ENCODE measurements around the gene MORN1.

DNA sequence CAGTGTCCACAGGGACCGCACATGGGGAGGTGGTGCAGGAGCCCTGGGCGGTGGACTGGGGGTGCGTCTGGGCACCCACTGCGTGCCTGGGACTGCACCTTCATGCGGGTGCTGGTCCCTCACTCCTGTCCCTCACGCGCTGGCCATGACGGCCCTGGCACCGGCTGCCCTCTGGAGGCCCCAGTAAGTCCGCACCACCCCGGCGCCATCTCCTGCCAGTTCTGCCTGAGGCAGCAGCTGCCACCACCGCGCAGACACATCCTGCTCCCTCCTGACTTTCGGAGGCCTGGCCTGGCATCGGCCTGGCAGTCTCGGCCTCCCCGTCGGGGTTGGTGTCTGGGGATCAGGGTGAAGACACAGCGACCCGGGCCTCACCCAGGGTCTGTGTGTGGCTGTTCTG is 64.8 kb downstream of the MORN1 start:
- TF ChIP-seq POLR2AphosphoS5 (IDR thresholded peaks at IDR 0.05; ENCODE audit: low read depth) = no peak
- TF ChIP-seq, protein P1, sequence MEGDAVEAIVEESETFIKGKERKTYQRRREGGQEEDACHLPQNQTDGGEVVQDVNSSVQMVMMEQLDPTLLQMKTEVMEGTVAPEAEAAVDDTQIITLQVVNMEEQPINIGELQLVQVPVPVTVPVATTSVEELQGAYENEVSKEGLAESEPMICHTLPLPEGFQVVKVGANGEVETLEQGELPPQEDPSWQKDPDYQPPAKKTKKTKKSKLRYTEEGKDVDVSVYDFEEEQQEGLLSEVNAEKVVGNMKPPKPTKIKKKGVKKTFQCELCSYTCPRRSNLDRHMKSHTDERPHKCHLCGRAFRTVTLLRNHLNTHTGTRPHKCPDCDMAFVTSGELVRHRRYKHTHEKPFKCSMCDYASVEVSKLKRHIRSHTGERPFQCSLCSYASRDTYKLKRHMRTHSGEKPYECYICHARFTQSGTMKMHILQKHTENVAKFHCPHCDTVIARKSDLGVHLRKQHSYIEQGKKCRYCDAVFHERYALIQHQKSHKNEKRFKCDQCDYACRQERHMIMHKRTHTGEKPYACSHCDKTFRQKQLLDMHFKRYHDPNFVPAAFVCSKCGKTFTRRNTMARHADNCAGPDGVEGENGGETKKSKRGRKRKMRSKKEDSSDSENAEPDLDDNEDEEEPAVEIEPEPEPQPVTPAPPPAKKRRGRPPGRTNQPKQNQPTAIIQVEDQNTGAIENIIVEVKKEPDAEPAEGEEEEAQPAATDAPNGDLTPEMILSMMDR (IDR thresholded peaks at IDR 0.05; ENCODE audit: insufficient read depth, low read length) = no peak
- no peak for TF ChIP-seq GABPA (IDR thresholded peaks at IDR 0.05; ENCODE audit: low read depth)
- TF ChIP-seq, protein P2, sequence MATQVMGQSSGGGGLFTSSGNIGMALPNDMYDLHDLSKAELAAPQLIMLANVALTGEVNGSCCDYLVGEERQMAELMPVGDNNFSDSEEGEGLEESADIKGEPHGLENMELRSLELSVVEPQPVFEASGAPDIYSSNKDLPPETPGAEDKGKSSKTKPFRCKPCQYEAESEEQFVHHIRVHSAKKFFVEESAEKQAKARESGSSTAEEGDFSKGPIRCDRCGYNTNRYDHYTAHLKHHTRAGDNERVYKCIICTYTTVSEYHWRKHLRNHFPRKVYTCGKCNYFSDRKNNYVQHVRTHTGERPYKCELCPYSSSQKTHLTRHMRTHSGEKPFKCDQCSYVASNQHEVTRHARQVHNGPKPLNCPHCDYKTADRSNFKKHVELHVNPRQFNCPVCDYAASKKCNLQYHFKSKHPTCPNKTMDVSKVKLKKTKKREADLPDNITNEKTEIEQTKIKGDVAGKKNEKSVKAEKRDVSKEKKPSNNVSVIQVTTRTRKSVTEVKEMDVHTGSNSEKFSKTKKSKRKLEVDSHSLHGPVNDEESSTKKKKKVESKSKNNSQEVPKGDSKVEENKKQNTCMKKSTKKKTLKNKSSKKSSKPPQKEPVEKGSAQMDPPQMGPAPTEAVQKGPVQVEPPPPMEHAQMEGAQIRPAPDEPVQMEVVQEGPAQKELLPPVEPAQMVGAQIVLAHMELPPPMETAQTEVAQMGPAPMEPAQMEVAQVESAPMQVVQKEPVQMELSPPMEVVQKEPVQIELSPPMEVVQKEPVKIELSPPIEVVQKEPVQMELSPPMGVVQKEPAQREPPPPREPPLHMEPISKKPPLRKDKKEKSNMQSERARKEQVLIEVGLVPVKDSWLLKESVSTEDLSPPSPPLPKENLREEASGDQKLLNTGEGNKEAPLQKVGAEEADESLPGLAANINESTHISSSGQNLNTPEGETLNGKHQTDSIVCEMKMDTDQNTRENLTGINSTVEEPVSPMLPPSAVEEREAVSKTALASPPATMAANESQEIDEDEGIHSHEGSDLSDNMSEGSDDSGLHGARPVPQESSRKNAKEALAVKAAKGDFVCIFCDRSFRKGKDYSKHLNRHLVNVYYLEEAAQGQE (IDR thresholded peaks at IDR 0.05; ENCODE audit: insufficient replicate concordance, low read depth) = no peak
- no peak for TF ChIP-seq SPI1 (IDR thresholded peaks at IDR 0.05; ENCODE audit: borderline replicate concordance, low read depth)

Data from HL-60 (cell line).